HepG2 (cell line): ENCODE results near the gene ELK1. TPM values are rescaled to one million over a fixed set of nuclear protein-coding genes. Genes with fewer than 3 reads are reported as not detected.

ENCODE experiments used
- CREM ChIP-seq, 2 experiments: sonication (generic) in 1 of 2; formaldehyde crosslinking in 1 of 2; IDR thresholded peaks; 2 replicates each; pipeline versions ENCODE4 v1.4.0 to v1.6.1; 2016 to 2020; ENCODE audit warnings: antibody characterized with exemption in 1 of 2, mild to moderate bottlenecking in 1 of 2, missing genetic modification reagents in 1 of 2
- FOXK2 ChIP-seq: fragments of 450-650 bp; IDR thresholded peaks from 2 replicates; pipeline ENCODE4 v1.6.1; 2016
- GPN1 ChIP-seq: sonication (generic); formaldehyde crosslinking; IDR thresholded peaks from 2 replicates; pipeline ENCODE4 v1.5.1; 2020; ENCODE audit warnings: missing genetic modification reagents, borderline replicate concordance
- JUN ChIP-seq: sonication (generic); formaldehyde crosslinking; IDR thresholded peaks from 2 replicates; pipeline ENCODE4 v1.4.0; 2020; ENCODE audit warnings: mild to moderate bottlenecking, missing genetic modification reagents
- KDM5A ChIP-seq: fragments of 200-600 bp; sonication (generic); IDR thresholded peaks from 2 replicates; pipeline ENCODE4 v1.7.0; 2018; ENCODE audit warnings: antibody characterized with exemption, mild to moderate bottlenecking, low read length, borderline replicate concordance
- POLR2AphosphoS5 ChIP-seq: IDR thresholded peaks from 2 replicates; pipeline ENCODE4 v1.6.1; 2012; ENCODE audit warnings: low read depth, low read length
- REPIN1 ChIP-seq: sonication (generic); formaldehyde crosslinking; IDR thresholded peaks from 2 replicates; pipeline ENCODE4 v1.8.0; 2022; ENCODE audit warnings: missing genetic modification reagents, low read depth, mild to moderate bottlenecking, borderline replicate concordance
- SP4 ChIP-seq: sonication (generic); formaldehyde crosslinking; IDR thresholded peaks from 2 replicates; pipeline ENCODE4 v1.8.1; 2023; ENCODE audit warnings: mild to moderate bottlenecking, missing genetic modification reagents
- TEAD2 ChIP-seq: sonication (generic); formaldehyde crosslinking; IDR thresholded peaks from 2 replicates; pipeline ENCODE4 v1.9.0; 2021; ENCODE audit warnings: missing genetic modification reagents
- U2AF2 ChIP-seq: fragments of 200-400 bp; formaldehyde crosslinking; IDR thresholded peaks from 2 replicates; pipeline ENCODE4 v1.6.1; 2017; ENCODE audit warnings: low read depth, mild to moderate bottlenecking, low read length
- ZNF331 ChIP-seq: sonication (generic); formaldehyde crosslinking; IDR thresholded peaks from 2 replicates; pipeline ENCODE4 v1.4.0; 2020; ENCODE audit warnings: missing genetic modification reagents
- ZNF569 ChIP-seq: sonication (generic); formaldehyde crosslinking; IDR thresholded peaks from 2 replicates; pipeline ENCODE4 v1.5.0; 2020; ENCODE audit warnings: mild to moderate bottlenecking, missing genetic modification reagents, moderate library complexity, borderline replicate concordance
- ZNF790 ChIP-seq: sonication (generic); formaldehyde crosslinking; IDR thresholded peaks from 2 replicates; pipeline ENCODE4 v1.8.0; 2022; ENCODE audit warnings: missing genetic modification reagents, mild to moderate bottlenecking, borderline replicate concordance
- polyA plus RNA-seq, 8 experiments: library from polyadenylated mRNA; depleted of rRNA in 3 of 8; stranded (reverse) in 7 of 8; unstranded in 1 of 8; fragments of >200 nt; fragmentation: Illumina TruSeq in 4 of 8; extraction: Trizol in 4 of 8; gene quantifications; 2 replicates each; pipeline versions ENCODE4 v1.2.1 to v1.2.3, GENCODE V29; 2011 to 2016; ENCODE audit warnings: low read depth in 4 of 8, missing spikeins in 1 of 8, mixed read lengths in 1 of 8; ENCODE audit not compliant: insufficient read depth in 1 of 8
- total RNA-seq, 5 experiments: library from RNA; depleted of rRNA; stranded (reverse); fragments of >200 nt; fragmentation: Illumina TruSeq; extraction: Trizol; gene quantifications; 2 replicates each; pipeline ENCODE4 v1.2.3, GENCODE V29; 2016; ENCODE audit warnings: low read depth in 1 of 5
- TF ChIP-seq, protein P1 (sequence below): sonication (generic); formaldehyde crosslinking; IDR thresholded peaks from 2 replicates; pipeline ENCODE4 v1.4.0; 2020; ENCODE audit warnings: mild to moderate bottlenecking, missing genetic modification reagents
- TF ChIP-seq, protein P2 (sequence below): sonication (generic); formaldehyde crosslinking; conservative IDR thresholded peaks from 2 replicates; pipeline ENCODE4 v1.8.0; 2022; ENCODE audit warnings: missing genetic modification reagents
- TF ChIP-seq, protein P3 (sequence below): sonication (generic); formaldehyde crosslinking; conservative IDR thresholded peaks from 2 replicates; pipeline ENCODE4 v1.8.0; 2022; ENCODE audit warnings: low read depth, missing genetic modification reagents
- TF ChIP-seq, protein P4 (sequence below): sonication (generic); formaldehyde crosslinking; conservative IDR thresholded peaks from 2 replicates; pipeline ENCODE4 v1.4.0; 2020; ENCODE audit warnings: missing genetic modification reagents
- TF ChIP-seq, protein P5 (sequence below): sonication (generic); formaldehyde crosslinking; IDR thresholded peaks from 2 replicates; pipeline ENCODE4 v1.4.0; 2020; ENCODE audit warnings: mild to moderate bottlenecking, missing genetic modification reagents
- TF ChIP-seq, protein P6 (sequence below): sonication (generic); formaldehyde crosslinking; IDR thresholded peaks from 2 replicates; pipeline ENCODE4 v1.4.0; 2020; ENCODE audit warnings: missing genetic modification reagents, mild to moderate bottlenecking, borderline replicate concordance

ELK1 gene
- total and polyA plus RNA-seq, 2 of the 13 experiments (the other 11 are each of a cell fraction or from before 2014, with no cell fraction given): 4.3 to 7.2 TPM

DNA sequence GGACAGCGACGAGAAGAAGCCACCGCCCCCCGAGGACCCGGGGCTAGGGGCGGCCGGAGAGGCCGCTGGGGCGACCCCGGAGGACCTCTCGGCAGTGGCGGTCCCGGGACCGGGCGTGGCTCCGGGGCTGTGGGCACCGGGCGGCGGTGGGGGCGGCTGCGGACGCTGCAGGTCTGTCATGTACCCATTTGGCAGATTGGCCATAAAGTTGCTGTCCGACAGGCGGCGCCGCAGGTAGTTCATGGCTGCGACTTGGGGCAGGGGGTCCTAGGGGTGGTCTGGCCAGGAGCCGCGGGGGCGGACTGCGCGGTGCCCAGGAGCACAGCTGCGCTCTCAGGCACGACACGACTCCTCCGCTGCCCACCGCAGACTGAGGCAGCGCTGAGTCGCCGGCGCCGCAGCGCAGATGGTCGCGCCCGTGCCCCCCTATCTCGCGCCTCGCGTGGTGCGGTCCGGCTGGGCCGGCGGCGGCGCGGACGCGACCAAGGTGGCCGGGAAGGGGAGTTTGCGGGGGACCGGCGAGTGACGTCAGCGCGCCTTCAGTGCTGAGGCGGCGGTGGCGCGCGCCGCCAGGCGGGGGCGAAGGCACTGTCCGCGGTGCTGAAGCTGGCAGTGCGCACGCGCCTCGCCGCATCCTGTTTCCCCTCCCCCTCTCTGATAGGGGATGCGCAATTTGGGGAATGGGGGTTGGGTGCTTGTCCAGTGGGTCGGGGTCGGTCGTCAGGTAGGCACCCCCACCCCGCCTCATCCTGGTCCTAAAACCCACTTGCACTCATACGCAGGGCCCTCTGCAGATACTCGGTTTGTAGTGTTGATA, 30.7 kb downstream of the ELK1 start, which contains the start of gene SYN1 (continued):
- TF ChIP-seq, protein P1, sequence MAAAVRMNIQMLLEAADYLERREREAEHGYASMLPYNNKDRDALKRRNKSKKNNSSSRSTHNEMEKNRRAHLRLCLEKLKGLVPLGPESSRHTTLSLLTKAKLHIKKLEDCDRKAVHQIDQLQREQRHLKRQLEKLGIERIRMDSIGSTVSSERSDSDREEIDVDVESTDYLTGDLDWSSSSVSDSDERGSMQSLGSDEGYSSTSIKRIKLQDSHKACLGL (CRISPR knock-in tag): peak; percentile 43; the same call in 1 of the 2 replicates
- TF ChIP-seq, protein P2, sequence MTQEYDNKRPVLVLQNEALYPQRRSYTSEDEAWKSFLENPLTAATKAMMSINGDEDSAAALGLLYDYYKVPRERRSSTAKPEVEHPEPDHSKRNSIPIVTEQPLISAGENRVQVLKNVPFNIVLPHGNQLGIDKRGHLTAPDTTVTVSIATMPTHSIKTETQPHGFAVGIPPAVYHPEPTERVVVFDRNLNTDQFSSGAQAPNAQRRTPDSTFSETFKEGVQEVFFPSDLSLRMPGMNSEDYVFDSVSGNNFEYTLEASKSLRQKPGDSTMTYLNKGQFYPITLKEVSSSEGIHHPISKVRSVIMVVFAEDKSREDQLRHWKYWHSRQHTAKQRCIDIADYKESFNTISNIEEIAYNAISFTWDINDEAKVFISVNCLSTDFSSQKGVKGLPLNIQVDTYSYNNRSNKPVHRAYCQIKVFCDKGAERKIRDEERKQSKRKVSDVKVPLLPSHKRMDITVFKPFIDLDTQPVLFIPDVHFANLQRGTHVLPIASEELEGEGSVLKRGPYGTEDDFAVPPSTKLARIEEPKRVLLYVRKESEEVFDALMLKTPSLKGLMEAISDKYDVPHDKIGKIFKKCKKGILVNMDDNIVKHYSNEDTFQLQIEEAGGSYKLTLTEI (CRISPR knock-in tag): no peak
- TF ChIP-seq JUN (CRISPR knock-in tag) (peak; percentile 47; the same call in 1 of the 2 replicates), ZNF790 (CRISPR knock-in tag) (no peak), GPN1 (CRISPR knock-in tag) (no peak), POLR2AphosphoS5 (no peak), U2AF2 (no peak), TEAD2 (CRISPR knock-in tag) (no peak), ZNF569 (CRISPR knock-in tag) (no peak), REPIN1 (0 out of 2 replicates have a peak, but pooled peaks have one; percentile 46), FOXK2 (no peak), ZNF331 (CRISPR knock-in tag) (peak; percentile 58; the same call in 1 of the 2 replicates), SP4 (peak; percentile 57; the same call in 1 of the 2 replicates), CREM (IDR thresholded peaks at IDR 0.05) (no peak), CREM (CRISPR knock-in tag; IDR thresholded peaks at IDR 0.05) (no peak), KDM5A (no peak)
- TF ChIP-seq, protein P3, sequence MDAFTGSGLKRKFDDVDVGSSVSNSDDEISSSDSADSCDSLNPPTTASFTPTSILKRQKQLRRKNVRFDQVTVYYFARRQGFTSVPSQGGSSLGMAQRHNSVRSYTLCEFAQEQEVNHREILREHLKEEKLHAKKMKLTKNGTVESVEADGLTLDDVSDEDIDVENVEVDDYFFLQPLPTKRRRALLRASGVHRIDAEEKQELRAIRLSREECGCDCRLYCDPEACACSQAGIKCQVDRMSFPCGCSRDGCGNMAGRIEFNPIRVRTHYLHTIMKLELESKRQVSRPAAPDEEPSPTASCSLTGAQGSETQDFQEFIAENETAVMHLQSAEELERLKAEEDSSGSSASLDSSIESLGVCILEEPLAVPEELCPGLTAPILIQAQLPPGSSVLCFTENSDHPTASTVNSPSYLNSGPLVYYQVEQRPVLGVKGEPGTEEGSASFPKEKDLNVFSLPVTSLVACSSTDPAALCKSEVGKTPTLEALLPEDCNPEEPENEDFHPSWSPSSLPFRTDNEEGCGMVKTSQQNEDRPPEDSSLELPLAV (CRISPR knock-in tag): no peak
- TF ChIP-seq, protein P4, sequence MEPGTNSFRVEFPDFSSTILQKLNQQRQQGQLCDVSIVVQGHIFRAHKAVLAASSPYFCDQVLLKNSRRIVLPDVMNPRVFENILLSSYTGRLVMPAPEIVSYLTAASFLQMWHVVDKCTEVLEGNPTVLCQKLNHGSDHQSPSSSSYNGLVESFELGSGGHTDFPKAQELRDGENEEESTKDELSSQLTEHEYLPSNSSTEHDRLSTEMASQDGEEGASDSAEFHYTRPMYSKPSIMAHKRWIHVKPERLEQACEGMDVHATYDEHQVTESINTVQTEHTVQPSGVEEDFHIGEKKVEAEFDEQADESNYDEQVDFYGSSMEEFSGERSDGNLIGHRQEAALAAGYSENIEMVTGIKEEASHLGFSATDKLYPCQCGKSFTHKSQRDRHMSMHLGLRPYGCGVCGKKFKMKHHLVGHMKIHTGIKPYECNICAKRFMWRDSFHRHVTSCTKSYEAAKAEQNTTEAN: no peak
- TF ChIP-seq, protein P5, sequence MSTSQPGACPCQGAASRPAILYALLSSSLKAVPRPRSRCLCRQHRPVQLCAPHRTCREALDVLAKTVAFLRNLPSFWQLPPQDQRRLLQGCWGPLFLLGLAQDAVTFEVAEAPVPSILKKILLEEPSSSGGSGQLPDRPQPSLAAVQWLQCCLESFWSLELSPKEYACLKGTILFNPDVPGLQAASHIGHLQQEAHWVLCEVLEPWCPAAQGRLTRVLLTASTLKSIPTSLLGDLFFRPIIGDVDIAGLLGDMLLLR (CRISPR knock-in tag): no peak
- TF ChIP-seq, protein P6, sequence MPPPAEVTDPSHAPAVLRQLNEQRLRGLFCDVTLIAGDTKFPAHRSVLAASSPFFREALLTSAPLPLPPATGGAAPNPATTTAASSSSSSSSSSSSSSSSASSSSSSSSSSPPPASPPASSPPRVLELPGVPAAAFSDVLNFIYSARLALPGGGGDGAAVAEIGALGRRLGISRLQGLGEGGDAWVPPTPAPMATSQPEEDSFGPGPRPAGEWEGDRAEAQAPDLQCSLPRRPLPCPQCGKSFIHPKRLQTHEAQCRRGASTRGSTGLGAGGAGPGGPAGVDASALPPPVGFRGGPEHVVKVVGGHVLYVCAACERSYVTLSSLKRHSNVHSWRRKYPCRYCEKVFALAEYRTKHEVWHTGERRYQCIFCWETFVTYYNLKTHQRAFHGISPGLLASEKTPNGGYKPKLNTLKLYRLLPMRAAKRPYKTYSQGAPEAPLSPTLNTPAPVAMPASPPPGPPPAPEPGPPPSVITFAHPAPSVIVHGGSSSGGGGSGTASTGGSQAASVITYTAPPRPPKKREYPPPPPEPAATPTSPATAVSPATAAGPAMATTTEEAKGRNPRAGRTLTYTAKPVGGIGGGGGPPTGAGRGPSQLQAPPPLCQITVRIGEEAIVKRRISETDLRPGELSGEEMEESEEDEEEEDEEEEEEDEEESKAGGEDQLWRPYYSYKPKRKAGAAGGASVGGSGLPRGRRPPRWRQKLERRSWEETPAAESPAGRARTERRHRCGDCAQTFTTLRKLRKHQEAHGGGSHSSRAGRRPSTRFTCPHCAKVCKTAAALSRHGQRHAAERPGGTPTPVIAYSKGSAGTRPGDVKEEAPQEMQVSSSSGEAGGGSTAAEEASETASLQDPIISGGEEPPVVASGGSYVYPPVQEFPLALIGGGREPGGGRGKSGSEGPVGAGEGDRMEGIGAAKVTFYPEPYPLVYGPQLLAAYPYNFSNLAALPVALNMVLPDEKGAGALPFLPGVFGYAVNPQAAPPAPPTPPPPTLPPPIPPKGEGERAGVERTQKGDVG (CRISPR knock-in tag): no peak
